ENCODE results near the gene TMEM222. TPM values are rescaled to one million over a fixed set of nuclear protein-coding genes. Genes with fewer than 3 reads are reported as not detected.

TMEM222 gene
- polyA plus RNA-seq, 1 donor: 25.0 TPM

GRCh38 chr1:27306892-27307761 lies 14.8 kb upstream of the TMEM222 start:
- no peak for DNase-seq (ENCODE audit: low read depth)

GRCh38 chr1:27307874-27308598 lies 13.9 kb upstream of the TMEM222 start:
- DNase-seq (ENCODE audit: low read depth): no peak

- no peak for DNase-seq (ENCODE audit: low read depth)
Measured at GRCh38 chr1:27314169-27314568, 7.8 kb upstream of the TMEM222 start.

GRCh38 chr1:27314737-27315136 lies 7.2 kb upstream of the TMEM222 start:
- DNase-seq (ENCODE audit: low read depth): no peak

- no peak for DNase-seq (ENCODE audit: low read depth)
Measured at GRCh38 chr1:27316860-27317259, 5.1 kb upstream of the TMEM222 start.

- DNase-seq (ENCODE audit: low read depth): no peak
Measured at GRCh38 chr1:27318136-27318535, 3.8 kb upstream of the TMEM222 start.

GRCh38 chr1:27318596-27318995 lies 3.4 kb upstream of the TMEM222 start:
- DNase-seq (ENCODE audit: low read depth): no peak

- no peak for DNase-seq (ENCODE audit: low read depth)
Measured at GRCh38 chr1:27322569-27323240, 742 bp downstream of the TMEM222 start.

GRCh38 chr1:27325286-27325685 lies 3.3 kb downstream of the TMEM222 start:
- DNase-seq (ENCODE audit: low read depth): no peak

- no peak for DNase-seq (ENCODE audit: low read depth)
Measured at GRCh38 chr1:27327964-27328363, 6.0 kb downstream of the TMEM222 start.

- no peak for DNase-seq (ENCODE audit: low read depth)
Measured at GRCh38 chr1:27330786-27331185, 8.8 kb downstream of the TMEM222 start.

- no peak for DNase-seq (ENCODE audit: low read depth)
Measured at GRCh38 chr1:27331426-27331825, 9.5 kb downstream of the TMEM222 start.

GRCh38 chr1:27331922-27332321 lies 10.0 kb downstream of the TMEM222 start:
- DNase-seq (ENCODE audit: low read depth): no peak

GRCh38 chr1:27332536-27333281 lies 10.7 kb downstream of the TMEM222 start:
- no peak for DNase-seq (ENCODE audit: low read depth)

- DNase-seq (ENCODE audit: low read depth): no peak
Measured at GRCh38 chr1:27333717-27334279, 11.8 kb downstream of the TMEM222 start.

- DNase-seq (ENCODE audit: low read depth): no peak
Measured at GRCh38 chr1:27335506-27336422, 13.8 kb downstream of the TMEM222 start.

GRCh38 chr1:27336756-27337155 lies 14.8 kb downstream of the TMEM222 start:
- DNase-seq (ENCODE audit: low read depth): no peak

- DNase-seq (ENCODE audit: low read depth): no peak
Measured at GRCh38 chr1:27338751-27339150, 16.8 kb downstream of the TMEM222 start.

GRCh38 chr1:27339213-27339612 lies 17.2 kb downstream of the TMEM222 start:
- no peak for DNase-seq (ENCODE audit: low read depth)

- no peak for DNase-seq (ENCODE audit: low read depth)
Measured at GRCh38 chr1:27341525-27342252, 19.7 kb downstream of the TMEM222 start, which contains the start of gene SYTL1. TSS of gene SYTL1 (plus strand) at chr1:27342022. CDS start at chr1:27345335, 3,313 bp downstream.

Data from forelimb muscle (tissue), 1 donor.